Esophagus muscularis mucosa (tissue), 2 donors: ENCODE data around the gene CDC123.

Source experiments
- EP300 ChIP-seq: sonication (generic); formaldehyde crosslinking; IDR thresholded peaks from one replicate; pipeline ENCODE4 v1.6.1; 2017; ENCODE audit warnings: antibody characterized with exemption
- POLR2A ChIP-seq: fragments of 450-650 bp; IDR thresholded peaks from one replicate; pipeline ENCODE4 v1.6.1; 2017; ENCODE audit warnings: antibody characterized with exemption, moderate library complexity, mild to moderate bottlenecking, low read depth

- TF ChIP-seq EP300 (no peak), POLR2A (no peak)
These were observed 59.1 kb downstream of the CDC123 start for GRCh38 chr10:12255048-12255447.
